Activated naive CD4-positive, alpha-beta T cell treated with anti-CD3 and anti-CD28 coated beads, Interleukin-2, amount 50 U/mL, for 72 hours (primary cell): Measurements from ENCODE around the gene UMODL1. TPM values are rescaled to one million over a fixed set of nuclear protein-coding genes. Genes with fewer than 3 reads are reported as not detected.

ENCODE experiments used
- ATAC-seq, 2 donors: fragments of 150-1000 bp; cut with Tn5 transposase; 2 replicates each; pipeline ENCODE4 v1.10.0; 2021; ENCODE audit warnings: mild to moderate bottlenecking in 2 of 2, moderate library complexity in 2 of 2
- DNase-seq, 2 donors: peaks; one replicate each; pipeline ENCODE4 v3.0.0; 2021 to 2022; ENCODE audit warnings: low spot score in 2 of 2
- H3K27ac Mint-ChIP-seq, 2 donors: one replicate each; pipeline ENCODE4 v1.8.0; 2022; ENCODE audit warnings: mild to moderate bottlenecking in 2 of 2, mixed read lengths in 2 of 2
- H3K36me3 Mint-ChIP-seq, 2 donors: one replicate each; pipeline ENCODE4 v1.8.0; 2022; ENCODE audit warnings: mixed read lengths in 2 of 2
- H3K9me3 Mint-ChIP-seq, 2 donors: one replicate each; pipeline ENCODE4 v1.8.0; 2022; ENCODE audit warnings: mixed read lengths in 2 of 2
- total RNA-seq, 2 donors: library from RNA; stranded (reverse); gene quantifications; one replicate each; pipeline ENCODE4 v1.2.3, GENCODE V29; 2022

Gene UMODL1
- total RNA-seq, 2 donors from 2014 or later, result 0.09 to 0.18 TPM

DNA sequence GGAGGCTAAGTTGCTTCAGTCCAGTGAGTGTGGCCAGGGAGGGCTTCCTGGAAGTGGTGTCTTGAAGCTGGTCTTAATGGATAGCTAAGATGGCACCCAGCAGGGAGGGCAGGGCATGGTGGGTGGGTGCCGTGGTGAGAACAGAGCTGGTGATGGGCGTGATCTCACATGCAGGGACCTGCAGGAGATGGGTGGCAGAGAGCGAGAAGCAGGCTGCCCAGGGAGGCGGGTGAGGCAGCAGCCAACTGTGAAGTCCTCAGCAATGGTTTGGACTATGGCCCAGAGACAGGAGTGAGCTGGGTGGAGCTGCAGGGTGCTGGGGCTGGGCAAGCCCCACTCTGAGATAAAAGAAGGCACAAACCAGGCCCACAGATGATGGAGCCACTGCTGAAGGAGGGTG is 50.7 kb downstream of the UMODL1 start:
- ATAC-seq, result no peak
- H3K27ac Mint-ChIP-seq, result no peak overlapping the region
- H3K9me3 Mint-ChIP-seq, result no peaks in the 10 kb centered on the region

DNA sequence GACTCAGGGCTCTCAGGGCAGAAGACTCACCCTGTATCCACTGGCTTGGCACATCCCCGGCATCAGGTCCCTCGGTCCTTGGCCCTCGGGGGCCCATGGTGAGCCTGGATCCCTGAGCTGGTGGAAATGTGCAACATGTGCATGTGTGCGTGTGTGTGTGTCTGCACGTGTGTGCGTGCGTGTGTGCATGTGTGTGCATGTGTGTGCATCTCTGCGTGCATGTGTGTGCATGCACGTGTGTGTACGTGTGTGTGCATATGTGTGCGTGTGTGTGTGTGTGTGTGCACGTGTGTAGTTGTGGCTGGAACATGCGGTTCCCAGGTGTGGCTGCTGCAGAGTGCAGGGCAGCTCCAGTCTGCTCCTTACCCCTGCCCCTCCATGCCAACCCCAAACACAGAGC is 51.3 kb downstream of the UMODL1 start:
- no peak for ATAC-seq
- DNase-seq, result no peak
- H3K36me3 Mint-ChIP-seq, result no peaks in the 10 kb centered on the region
- no peak overlapping the region for H3K27ac Mint-ChIP-seq
- no peaks in the 10 kb centered on the region for H3K9me3 Mint-ChIP-seq

More for the DNA sequence above, 50.7 kb downstream of the UMODL1 start:
- DNase-seq, result no peak
- no peaks in the 10 kb centered on the region for H3K36me3 Mint-ChIP-seq

DNA sequence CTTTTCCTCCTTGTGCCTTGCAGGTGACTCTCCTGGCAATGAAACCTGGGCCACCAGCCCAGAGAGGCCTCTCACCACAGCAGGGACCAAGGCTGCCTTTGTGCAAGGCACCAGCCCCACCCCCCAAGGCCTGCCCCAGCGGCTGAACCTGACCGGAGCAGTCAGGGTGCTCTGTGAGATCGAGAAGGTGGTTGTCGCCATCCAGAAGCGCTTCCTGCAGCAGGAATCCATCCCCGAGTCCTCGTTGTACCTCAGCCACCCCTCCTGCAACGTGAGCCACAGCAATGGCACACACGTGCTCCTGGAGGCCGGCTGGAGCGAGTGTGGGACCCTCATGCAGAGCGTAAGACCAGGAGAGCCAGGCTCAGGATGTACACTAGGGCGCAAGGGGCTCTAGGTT is 51.7 kb downstream of the UMODL1 start:
- ATAC-seq (no peak), DNase-seq (no peak)
- Mint-ChIP-seq H3K27ac (no peak overlapping the region), H3K36me3 (no peaks in the 10 kb centered on the region), H3K9me3 (no peaks in the 10 kb centered on the region)

GRCh38 chr21:42123219-42123908 is 52.2 kb downstream of the UMODL1 start:
- no peak overlapping the region for H3K27ac Mint-ChIP-seq
- H3K9me3 Mint-ChIP-seq, result no peaks in the 10 kb centered on the region
- DNase-seq (no peak), ATAC-seq (no peak)
- no peaks in the 10 kb centered on the region for H3K36me3 Mint-ChIP-seq

DNA sequence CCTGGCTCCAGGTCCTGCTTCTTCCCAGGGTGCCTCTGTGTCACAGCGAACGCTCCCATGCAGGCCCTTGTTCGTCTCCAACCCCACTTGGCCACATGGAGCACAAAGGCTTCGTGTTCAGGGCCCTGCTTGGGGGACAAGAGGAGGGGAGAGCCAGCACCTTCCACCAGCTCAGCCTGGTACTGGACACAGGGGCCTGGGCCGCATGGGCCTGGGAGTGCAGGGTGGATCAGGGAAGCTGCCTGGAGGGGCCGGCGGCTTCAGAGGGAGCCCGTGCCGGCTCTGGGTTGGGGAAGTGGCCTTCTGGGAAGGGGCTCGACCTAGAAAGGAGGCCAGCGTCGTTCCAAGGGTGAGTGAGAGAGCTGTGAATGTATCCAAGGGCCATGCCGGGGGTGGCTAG is 53.0 kb downstream of the UMODL1 start:
- no peak for ATAC-seq
- H3K36me3 Mint-ChIP-seq, result no peaks in the 10 kb centered on the region
- no peak overlapping the region for H3K27ac Mint-ChIP-seq
- no peak for DNase-seq
- no peaks in the 10 kb centered on the region for H3K9me3 Mint-ChIP-seq

GRCh38 chr21:42124826-42125570 is 53.9 kb downstream of the UMODL1 start:
- Mint-ChIP-seq H3K36me3 (no peaks in the 10 kb centered on the region), H3K27ac (no peak overlapping the region), H3K9me3 (no peaks in the 10 kb centered on the region)
- no peak for DNase-seq
- ATAC-seq, result no peak

GRCh38 chr21:42125571-42126544 is 54.7 kb downstream of the UMODL1 start:
- H3K9me3 Mint-ChIP-seq, result no peaks in the 10 kb centered on the region
- DNase-seq, result no peak
- H3K27ac Mint-ChIP-seq, result peak overlapping the region in 1 of 2 donors; percentile 30
- H3K36me3 Mint-ChIP-seq, result no peaks in the 10 kb centered on the region
- peak in 1 of 2 donors; percentile 29 for ATAC-seq

DNA sequence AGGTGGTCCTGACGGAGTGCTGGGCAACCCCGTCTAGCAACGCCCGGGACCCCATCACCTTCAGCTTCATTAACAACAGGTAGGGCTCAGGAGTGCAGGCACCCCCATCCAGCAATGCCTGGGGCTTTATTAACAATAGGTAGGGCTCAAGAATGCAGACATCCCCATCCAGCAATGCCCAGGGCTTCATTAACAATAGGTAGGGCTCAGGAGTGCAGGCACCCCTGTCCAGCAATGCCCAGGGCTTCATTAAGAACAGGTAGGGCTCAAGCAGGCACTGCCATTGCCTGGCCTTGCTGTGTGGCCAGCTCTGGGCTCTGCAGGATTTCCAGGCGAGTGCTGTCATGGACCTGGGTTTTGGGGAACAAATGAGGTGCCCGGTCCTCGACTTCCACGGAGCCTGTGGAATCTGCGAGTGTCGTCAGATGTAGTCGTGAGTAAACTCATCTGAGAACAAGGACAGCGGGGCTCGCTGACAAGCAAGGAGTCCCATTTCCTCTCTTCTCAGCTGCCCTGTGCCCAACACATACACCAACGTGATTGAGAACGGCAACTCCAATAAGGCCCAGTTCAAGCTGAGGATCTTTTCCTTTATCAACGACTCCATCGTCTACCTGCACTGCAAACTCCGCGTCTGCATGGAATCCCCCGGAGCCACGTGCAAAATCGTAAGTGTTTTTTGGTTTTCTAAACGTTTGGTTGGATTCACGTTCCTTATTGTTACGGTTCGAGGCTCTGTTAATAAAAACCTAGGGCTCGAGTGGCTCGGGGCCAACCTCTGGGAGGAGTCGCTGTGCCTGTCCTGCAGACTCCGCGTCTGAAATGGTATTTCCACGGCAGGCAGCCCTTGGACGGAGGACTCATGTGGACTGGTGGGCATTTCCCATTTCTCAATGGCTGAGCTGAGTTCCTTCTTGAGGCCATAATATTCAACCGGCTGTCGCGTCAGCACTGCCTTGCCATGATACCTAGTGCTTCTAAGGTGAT is 56.3 kb downstream of the UMODL1 start:
- H3K9me3 Mint-ChIP-seq, result no peaks in the 10 kb centered on the region
- DNase-seq (no peak), ATAC-seq (no peak)
- H3K36me3 Mint-ChIP-seq, result no peaks in the 10 kb centered on the region
- no peak overlapping the region for H3K27ac Mint-ChIP-seq

DNA sequence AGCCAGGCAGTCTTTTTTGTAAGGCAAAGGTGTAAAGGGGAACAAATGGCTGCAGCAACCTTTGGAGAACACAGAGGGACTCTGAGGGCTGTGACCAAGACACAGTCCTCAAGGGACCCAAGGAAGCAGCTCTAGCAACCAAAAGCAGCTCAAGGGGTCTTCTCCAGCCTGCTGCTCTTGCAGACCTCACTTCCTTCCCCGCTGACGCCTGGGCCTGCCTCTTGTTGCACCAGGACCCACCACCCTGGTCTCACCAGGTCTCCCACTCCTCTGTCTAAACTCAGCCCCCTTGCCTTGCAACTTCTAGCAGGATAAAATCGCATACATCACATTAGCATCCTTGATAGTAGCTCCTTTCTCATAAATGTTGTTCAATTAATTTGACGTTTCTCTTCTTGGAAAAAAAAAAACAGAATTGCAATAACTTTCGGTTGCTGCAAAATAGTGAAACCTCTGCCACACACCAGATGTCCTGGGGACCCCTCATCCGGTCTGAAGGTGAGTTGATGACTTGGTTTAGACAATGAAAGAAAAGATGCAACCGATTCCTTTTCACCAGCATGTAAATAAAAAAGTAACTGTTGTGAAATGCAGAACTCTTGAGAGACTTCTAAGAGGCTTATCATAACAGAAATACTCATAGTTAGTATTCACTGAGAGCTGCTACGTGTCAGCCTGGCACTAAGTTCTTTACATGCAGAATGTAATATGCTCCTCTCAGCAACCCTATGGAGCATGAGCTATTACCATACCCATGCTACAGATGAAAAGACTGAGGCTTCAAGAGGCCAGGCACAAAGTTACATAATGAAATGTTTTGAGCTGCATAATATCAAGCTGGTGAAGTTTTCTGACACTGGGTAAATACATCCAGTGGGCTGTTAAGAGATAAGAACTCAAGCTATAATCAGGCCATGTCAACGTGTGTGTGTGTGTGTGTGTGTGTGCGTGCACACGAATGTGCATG is 58.5 kb downstream of the UMODL1 start:
- Mint-ChIP-seq H3K9me3 (no peaks in the 10 kb centered on the region), H3K36me3 (no peaks in the 10 kb centered on the region), H3K27ac (no peak overlapping the region)
- ATAC-seq (peak in 1 of 2 donors; percentile 38), DNase-seq (no peak)

- Mint-ChIP-seq H3K9me3 (no peaks in the 10 kb centered on the region), H3K36me3 (no peaks in the 10 kb centered on the region), H3K27ac (no peak overlapping the region)
- ATAC-seq, result no peak
- no peak for DNase-seq
These were observed 59.3 kb downstream of the UMODL1 start for GRCh38 chr21:42130441-42130840.

DNA sequence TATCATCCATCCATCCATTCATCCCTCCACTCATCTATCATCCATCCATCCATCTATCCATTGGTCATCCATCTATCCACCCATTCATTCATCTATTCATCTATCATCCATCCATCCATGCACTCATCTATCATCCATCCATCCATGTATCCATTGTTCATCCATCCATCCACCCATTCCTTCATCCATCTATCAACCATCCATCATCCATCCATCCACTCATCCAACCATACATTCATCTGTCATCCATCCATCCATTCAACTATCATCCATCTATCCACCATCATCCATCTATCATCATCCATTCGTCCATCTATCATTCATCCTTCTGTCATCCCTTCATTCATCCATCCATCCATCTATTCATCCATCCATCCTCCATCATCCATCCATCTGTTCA is 61.1 kb downstream of the UMODL1 start:
- no peak overlapping the region for H3K27ac Mint-ChIP-seq
- H3K9me3 Mint-ChIP-seq, result no peaks in the 10 kb centered on the region
- H3K36me3 Mint-ChIP-seq, result no peaks in the 10 kb centered on the region
- DNase-seq, result no peak
- no peak for ATAC-seq

DNA sequence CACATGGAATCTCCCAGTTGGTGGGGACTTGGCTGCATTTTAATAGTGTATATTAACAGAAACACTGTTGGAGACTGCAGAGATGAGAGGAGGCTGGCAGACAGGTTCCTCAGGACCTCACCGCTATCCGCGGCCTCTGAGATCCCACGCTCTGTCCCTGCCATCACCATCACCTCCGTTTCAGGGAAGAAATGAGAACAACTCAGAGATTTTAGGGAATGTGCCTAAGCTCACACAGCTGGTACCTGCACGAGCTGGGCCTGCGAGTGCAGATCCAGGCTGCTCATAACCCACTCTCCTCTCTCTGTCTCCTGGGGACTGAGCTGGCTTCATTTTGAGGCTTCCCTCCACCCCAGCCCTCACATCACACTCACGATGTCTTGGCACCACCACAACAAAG is 62.0 kb downstream of the UMODL1 start:
- no peak for DNase-seq
- no peaks in the 10 kb centered on the region for H3K9me3 Mint-ChIP-seq
- H3K27ac Mint-ChIP-seq, result peak overlapping the region in 1 of 2 donors; percentile 3
- no peak for ATAC-seq
- H3K36me3 Mint-ChIP-seq, result no peaks in the 10 kb centered on the region

DNA sequence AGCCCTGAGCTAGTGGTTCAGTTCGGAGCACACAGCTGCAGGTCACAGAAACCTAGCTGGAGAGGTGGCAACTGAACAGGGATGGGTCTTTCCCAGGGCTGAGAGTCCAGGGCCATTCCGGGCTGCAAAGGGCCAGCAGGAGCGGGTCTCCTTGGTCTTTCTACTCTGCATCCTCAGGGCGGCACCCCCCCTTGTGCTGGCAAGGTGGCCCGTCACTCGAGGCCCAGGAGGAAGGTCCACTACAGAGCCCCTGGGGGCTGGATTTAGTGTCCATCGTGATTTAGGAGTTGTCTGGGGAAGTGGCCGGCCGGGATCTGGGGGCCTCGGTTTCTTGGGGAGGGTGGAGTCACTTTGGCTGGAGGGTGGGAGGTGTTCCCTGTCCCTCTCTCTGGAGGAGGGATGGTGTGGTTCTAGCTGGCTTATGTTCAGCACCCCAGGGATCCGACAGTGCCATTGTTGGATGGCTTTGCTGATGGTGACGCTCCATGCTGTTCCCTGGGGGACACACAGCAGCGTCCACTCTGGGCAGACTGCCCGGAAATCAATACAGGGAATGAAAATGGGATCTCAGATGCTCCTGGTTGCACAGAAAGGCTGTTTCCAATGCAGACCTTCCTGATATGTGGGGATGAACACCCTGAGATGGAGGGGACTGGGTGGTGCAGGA is 64.4 kb downstream of the UMODL1 start:
- no peak for DNase-seq
- ATAC-seq, result no peak
- Mint-ChIP-seq H3K36me3 (no peaks in the 10 kb centered on the region), H3K9me3 (no peaks in the 10 kb centered on the region), H3K27ac (no peak overlapping the region)

GRCh38 chr21:42137191-42137904 is 66.2 kb downstream of the UMODL1 start:
- ATAC-seq (no peak), DNase-seq (no peak)
- H3K36me3 Mint-ChIP-seq, result no peaks in the 10 kb centered on the region
- H3K9me3 Mint-ChIP-seq, result no peaks in the 10 kb centered on the region
- no peak overlapping the region for H3K27ac Mint-ChIP-seq
